ENCODE results near the gene SPIRE1.

Gene SPIRE1

DNA sequence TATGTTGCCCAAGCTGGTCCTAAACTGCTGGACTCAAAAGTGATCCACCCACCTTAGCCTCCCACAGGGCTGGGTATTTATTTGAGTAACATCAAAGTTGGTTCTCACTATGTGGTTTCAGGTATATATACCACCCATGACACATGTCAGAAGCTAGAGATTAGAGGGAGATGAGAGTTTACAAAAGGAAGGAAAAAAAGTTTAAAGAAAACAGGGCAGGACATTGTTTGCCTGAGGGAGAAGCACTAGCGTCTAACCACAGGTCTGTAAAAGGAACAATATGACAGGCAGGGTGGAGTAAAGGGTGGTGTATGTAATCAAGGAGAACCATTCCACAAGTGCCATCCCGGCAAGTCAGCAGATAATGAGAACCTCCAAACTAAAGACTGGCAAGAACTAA, 36.1 kb upstream of the SPIRE1 start:
- TF ChIP-seq, protein P1, sequence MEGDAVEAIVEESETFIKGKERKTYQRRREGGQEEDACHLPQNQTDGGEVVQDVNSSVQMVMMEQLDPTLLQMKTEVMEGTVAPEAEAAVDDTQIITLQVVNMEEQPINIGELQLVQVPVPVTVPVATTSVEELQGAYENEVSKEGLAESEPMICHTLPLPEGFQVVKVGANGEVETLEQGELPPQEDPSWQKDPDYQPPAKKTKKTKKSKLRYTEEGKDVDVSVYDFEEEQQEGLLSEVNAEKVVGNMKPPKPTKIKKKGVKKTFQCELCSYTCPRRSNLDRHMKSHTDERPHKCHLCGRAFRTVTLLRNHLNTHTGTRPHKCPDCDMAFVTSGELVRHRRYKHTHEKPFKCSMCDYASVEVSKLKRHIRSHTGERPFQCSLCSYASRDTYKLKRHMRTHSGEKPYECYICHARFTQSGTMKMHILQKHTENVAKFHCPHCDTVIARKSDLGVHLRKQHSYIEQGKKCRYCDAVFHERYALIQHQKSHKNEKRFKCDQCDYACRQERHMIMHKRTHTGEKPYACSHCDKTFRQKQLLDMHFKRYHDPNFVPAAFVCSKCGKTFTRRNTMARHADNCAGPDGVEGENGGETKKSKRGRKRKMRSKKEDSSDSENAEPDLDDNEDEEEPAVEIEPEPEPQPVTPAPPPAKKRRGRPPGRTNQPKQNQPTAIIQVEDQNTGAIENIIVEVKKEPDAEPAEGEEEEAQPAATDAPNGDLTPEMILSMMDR (conservative IDR thresholded peaks at IDR 0.05; ENCODE audit: low read length) = no peak
- no peak for TF ChIP-seq EZH2phosphoT487 (IDR thresholded peaks at IDR 0.05; ENCODE audit: borderline replicate concordance)
- Histone ChIP-seq H3K9me3 (ENCODE audit: insufficient read depth, low read depth, low read length) (no peaks in the 10 kb centered on the region), H3K4me3 (ENCODE audit: low read length, poor library complexity, severe bottlenecking) (no peak overlapping the region), H3F3A (ENCODE audit: low read depth) (no peaks in the 10 kb centered on the region), H3K9ac (ENCODE audit: low read depth, low read length, poor library complexity, severe bottlenecking) (no peak overlapping the region), H3K9me2 (replicated peaks; ENCODE audit: low read depth, low read length) (no peaks in the 10 kb centered on the region), H2AFZ (ENCODE audit: low read length) (no peak overlapping the region), H3K79me2 (ENCODE audit: insufficient read depth, low read length) (peaks cover 23% of the 10 kb centered on the region), H4K20me1 (ENCODE audit: insufficient read depth, low read length, poor library complexity, severe bottlenecking) (peaks cover 3% of the 10 kb centered on the region), H3K36me3 (ENCODE audit: insufficient read depth, low read length) (peaks cover 34% of the 10 kb centered on the region), H3K27me3 (ENCODE audit: insufficient read depth, low read length, poor library complexity, severe bottlenecking) (no peaks in the 10 kb centered on the region), H3K4me2 (ENCODE audit: low read depth, low read length, poor library complexity, severe bottlenecking) (no peak overlapping the region), H3K4me1 (ENCODE audit: insufficient read depth, low read length, poor library complexity, severe bottlenecking) (peaks cover 20% of the 10 kb centered on the region)

DNA sequence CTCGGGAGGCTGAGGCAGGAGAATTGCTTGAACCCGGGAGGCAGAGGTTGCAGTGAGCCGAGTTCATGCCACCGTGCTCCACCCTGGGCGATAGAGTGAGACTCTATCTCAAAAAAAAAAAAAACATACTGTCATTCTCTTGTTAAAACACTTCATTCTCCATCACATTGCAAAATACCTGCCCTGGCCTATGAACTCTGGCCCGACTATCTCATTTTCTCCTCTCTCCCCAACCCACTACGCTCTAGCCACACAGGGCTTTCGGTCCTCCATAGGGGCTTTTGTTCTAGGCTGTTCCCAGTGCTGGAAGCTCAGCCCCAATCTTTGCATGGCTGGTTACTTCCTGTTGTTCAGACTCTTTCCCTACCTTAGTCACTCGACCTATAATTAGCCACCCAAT, 34.3 kb upstream of the SPIRE1 start:
- Histone ChIP-seq H3K27me3 (ENCODE audit: insufficient read depth, low read length, poor library complexity, severe bottlenecking) (no peaks in the 10 kb centered on the region), H3K9ac (ENCODE audit: low read depth, low read length, poor library complexity, severe bottlenecking) (no peak overlapping the region), H3F3A (ENCODE audit: low read depth) (no peaks in the 10 kb centered on the region), H4K20me1 (ENCODE audit: insufficient read depth, low read length, poor library complexity, severe bottlenecking) (no peaks in the 10 kb centered on the region), H3K9me2 (replicated peaks; ENCODE audit: low read depth, low read length) (no peaks in the 10 kb centered on the region), H3K4me2 (ENCODE audit: low read depth, low read length, poor library complexity, severe bottlenecking) (no peak overlapping the region), H3K79me2 (ENCODE audit: insufficient read depth, low read length) (peaks cover 7% of the 10 kb centered on the region; the same call in 1 of the 2 replicates), H3K4me3 (ENCODE audit: low read length, poor library complexity, severe bottlenecking) (no peak overlapping the region), H3K4me1 (ENCODE audit: insufficient read depth, low read length, poor library complexity, severe bottlenecking) (peaks cover 7% of the 10 kb centered on the region), H3K9me3 (ENCODE audit: insufficient read depth, low read depth, low read length) (no peaks in the 10 kb centered on the region), H2AFZ (ENCODE audit: low read length) (no peak overlapping the region), H3K36me3 (ENCODE audit: insufficient read depth, low read length) (peaks cover 19% of the 10 kb centered on the region)
- no peak for TF ChIP-seq EZH2phosphoT487 (IDR thresholded peaks at IDR 0.05; ENCODE audit: borderline replicate concordance)
- TF ChIP-seq, protein P1 (conservative IDR thresholded peaks at IDR 0.05; ENCODE audit: low read length) = no peak

DNA sequence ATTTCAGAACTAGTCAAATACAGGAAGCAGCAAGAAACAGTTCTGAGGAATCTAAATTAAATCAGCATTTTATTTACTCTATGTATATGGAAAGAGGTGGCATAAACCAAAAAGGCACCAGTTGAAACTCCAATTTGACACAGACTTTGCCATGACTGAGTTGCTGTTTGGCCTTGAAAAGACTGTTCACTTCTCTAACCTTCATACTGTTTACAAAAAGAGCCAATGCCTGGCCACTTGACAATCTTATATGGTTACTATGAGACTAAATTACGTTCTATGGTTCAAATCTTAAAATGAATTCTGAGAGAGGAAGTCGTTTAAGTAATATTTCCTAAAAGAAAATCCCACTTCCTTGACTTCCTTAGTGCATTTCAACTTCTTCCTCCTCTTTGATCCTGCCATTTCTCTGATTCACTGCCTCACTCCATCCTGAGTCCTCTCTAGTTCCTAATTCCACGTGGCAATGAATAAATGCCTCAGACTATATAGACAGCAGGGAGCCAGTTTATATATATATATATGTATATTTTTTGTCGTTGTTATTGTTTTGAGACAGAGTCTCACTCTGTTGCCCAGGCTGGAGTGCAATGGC, 31.4 kb upstream of the SPIRE1 start:
- H3F3A ChIP-seq (ENCODE audit: low read depth) = no peaks in the 10 kb centered on the region

More for the DNA sequence above, 31.4 kb upstream of the SPIRE1 start:
- no peaks in the 10 kb centered on the region for H3K9me2 ChIP-seq (replicated peaks; ENCODE audit: low read depth, low read length)
- H3K4me3 ChIP-seq (ENCODE audit: low read length, poor library complexity, severe bottlenecking) = no peak overlapping the region
- H3K36me3 ChIP-seq (ENCODE audit: insufficient read depth, low read length) = peaks cover 11% of the 10 kb centered on the region; the same call in 1 of the 2 replicates
- H3K9ac ChIP-seq (ENCODE audit: low read depth, low read length, poor library complexity, severe bottlenecking) = no peak overlapping the region
- no peaks in the 10 kb centered on the region for H3K4me1 ChIP-seq (ENCODE audit: insufficient read depth, low read length, poor library complexity, severe bottlenecking)
- H3K4me2 ChIP-seq (ENCODE audit: low read depth, low read length, poor library complexity, severe bottlenecking) = no peak overlapping the region
- no peaks in the 10 kb centered on the region for H3K27me3 ChIP-seq (ENCODE audit: insufficient read depth, low read length, poor library complexity, severe bottlenecking)
- H3K9me3 ChIP-seq (ENCODE audit: insufficient read depth, low read depth, low read length) = no peaks in the 10 kb centered on the region
- no peaks in the 10 kb centered on the region for H3K79me2 ChIP-seq (ENCODE audit: insufficient read depth, low read length)
- no peak overlapping the region for H2AFZ ChIP-seq (ENCODE audit: low read length)
- TF ChIP-seq, protein P1 (conservative IDR thresholded peaks at IDR 0.05; ENCODE audit: low read length) = no peak
- no peak for TF ChIP-seq EZH2phosphoT487 (IDR thresholded peaks at IDR 0.05; ENCODE audit: borderline replicate concordance)
- H4K20me1 ChIP-seq (ENCODE audit: insufficient read depth, low read length, poor library complexity, severe bottlenecking) = no peaks in the 10 kb centered on the region

All from Loucy (cell line).